ENCODE results near the gene SH2D1B.

- TF ChIP-seq CTCF (IDR thresholded peaks at IDR 0.05; ENCODE audit: extremely low read depth in 1 of 2, insufficient read depth in 1 of 2, low read depth in 1 of 2, low read length in 2 of 2) (no peak), POLR2AphosphoS5 (IDR thresholded peaks at IDR 0.05; ENCODE audit: insufficient read depth, low read depth, low read length) (no peak), EZH2 (IDR thresholded peaks at IDR 0.05; ENCODE audit: borderline replicate concordance, low read depth, low read length, severe bottlenecking) (no peak), POLR2A (IDR thresholded peaks at IDR 0.05; ENCODE audit: low read depth, low read length) (no peak), MAX (IDR thresholded peaks at IDR 0.05; ENCODE audit: insufficient read depth, insufficient read length) (no peak), FOS (IDR thresholded peaks at IDR 0.05; ENCODE audit: borderline replicate concordance, insufficient read depth, low read length) (no peak), MYC (IDR thresholded peaks at IDR 0.05; ENCODE audit: low read depth, low read length) (no peak), JUN (IDR thresholded peaks at IDR 0.05; ENCODE audit: borderline replicate concordance, insufficient read depth, insufficient read length, low read depth) (no peak)
These were observed 38.9 kb downstream of the SH2D1B start for GRCh38 chr1:162373072-162373427.
